ENCODE data around the gene CKMT2.
"Not testable (repeated sequence)": the region's sequence is repeated elsewhere in the genome, so short reads cannot be mapped to it uniquely, and the experiment has no call there.

Gene CKMT2

DNA sequence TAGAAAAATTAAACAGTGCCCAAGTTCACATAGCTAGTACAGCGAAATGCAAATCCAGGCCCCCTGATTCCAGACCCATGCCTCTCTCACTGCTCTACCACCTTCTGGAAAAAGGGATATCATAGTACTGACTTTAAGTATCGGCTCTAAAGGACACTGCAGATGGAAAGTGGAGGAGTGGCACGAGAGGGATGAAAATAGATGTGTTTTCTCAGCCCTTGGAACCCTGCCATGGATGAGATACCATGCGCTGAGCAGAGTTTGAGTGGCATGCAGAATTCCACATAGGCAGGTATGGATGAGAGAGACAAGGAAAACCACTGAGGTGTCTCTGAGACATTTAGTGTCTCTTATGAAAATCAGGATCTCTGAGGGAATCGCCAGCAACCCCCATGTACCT, 18.8 kb downstream of the CKMT2 start:
- DNase-seq (ENCODE audit: low read depth), result no peak

DNA sequence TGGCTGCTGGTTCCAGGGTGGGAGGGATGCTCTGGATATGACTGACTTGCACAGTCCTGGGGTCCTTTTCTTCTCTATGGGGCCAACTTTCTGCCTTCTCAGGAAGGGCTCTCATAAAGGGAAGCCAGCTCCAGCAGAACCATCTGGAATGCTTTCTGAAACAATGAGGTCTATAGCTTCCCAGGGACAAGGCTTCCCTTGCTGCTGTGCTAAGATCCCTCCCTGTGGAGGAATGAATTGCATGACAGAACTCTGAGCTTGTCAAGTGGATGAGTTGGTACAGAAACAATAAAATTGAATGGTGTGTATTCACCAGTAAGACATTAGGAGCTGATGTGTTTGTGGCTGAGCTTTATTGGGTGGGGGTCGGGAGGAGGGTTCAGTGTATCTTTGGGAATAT, 19.8 kb downstream of the CKMT2 start:
- DNase-seq (ENCODE audit: low read depth), result no peak

GRCh38 chr5:81253875-81254274, 20.8 kb downstream of the CKMT2 start:
- no peak for DNase-seq (ENCODE audit: low read depth)

- no peak for DNase-seq (ENCODE audit: low read depth)
Measured at GRCh38 chr5:81254886-81255559, 21.9 kb downstream of the CKMT2 start.

- no peak for DNase-seq (ENCODE audit: low read depth)
Measured at GRCh38 chr5:81256766-81257165, 23.6 kb downstream of the CKMT2 start.

GRCh38 chr5:81262796-81263195, 29.7 kb downstream of the CKMT2 start:
- DNase-seq (ENCODE audit: low read depth), result not testable (repeated sequence)

DNA sequence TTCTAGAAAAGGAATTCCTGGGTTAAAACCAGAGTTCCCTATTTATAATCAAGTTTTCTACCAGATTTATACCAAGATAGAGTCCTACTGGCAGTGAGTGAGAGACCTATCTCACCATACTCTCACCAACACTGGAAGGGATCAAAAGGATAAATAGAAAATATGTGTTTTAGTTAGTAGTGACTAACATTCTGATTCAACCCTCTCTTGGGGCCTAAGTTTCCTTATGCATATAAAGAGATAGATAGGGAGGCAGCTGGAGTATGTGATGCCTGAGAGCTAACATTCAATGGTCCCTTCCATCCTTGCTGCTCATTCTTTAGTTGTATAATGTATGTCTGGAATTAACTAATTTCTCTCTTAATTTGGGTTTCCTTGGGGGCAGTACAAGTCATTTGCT, 32.0 kb downstream of the CKMT2 start:
- DNase-seq (ENCODE audit: low read depth), result peak; percentile 14

DNA sequence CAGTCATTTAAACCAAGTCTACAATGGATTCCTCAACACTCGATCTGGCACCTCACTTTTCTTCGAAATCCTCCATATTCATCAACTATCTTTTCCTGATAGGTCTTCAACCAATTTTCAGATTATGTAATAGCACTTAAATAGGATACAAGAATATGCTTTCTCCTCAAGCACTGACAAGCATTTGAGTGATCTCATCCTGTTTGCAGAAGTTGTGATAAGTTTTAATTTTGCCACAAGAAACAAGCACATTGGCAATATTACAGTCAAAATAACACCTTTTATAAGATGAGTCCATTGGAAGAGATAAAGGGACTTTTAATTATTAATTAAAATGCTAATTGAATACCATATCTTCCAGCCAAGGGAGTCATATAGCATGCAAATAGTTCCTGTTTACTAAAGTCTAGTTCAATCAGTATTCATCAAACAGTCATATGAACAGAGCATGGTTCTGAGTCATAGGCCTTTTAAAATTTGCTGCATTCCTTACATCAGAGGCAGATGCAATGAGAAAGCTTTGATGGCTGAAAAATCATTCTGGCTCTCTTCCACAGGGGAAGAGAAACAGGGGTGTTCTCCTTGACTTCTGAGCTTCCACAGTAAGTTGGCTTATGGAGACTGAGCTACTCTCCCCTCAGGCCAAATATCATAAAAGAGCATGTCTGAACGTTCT, 35.5 kb downstream of the CKMT2 start:
- peak; percentile 90 for DNase-seq (ENCODE audit: low read depth)

- no peak for DNase-seq (ENCODE audit: low read depth)
Measured at GRCh38 chr5:81269751-81270393, 36.8 kb downstream of the CKMT2 start.

- DNase-seq (ENCODE audit: low read depth), result not testable (repeated sequence)
Measured at GRCh38 chr5:81270394-81271027, 37.4 kb downstream of the CKMT2 start.

DNA sequence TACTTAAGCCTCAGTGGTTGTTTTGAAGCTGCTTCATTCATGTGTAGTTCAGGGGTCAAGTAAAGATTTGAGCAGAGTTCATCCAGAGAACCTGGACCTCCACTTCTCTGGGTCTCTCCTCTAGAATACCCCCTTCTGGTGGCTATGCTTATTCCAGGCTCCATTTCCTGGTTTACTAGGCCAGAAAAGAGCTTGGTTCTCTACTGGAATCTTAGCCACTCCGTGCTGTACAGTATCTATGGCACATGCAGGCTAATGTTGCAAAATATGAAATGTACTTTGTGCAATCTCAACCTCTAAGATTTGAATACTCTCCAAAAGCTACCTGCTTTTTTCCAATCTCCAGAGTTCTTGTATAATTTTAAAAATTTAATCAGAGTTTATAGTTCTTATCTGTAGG, 50.9 kb downstream of the CKMT2 start:
- DNase-seq (ENCODE audit: low read depth), result peak; percentile 57

DNA sequence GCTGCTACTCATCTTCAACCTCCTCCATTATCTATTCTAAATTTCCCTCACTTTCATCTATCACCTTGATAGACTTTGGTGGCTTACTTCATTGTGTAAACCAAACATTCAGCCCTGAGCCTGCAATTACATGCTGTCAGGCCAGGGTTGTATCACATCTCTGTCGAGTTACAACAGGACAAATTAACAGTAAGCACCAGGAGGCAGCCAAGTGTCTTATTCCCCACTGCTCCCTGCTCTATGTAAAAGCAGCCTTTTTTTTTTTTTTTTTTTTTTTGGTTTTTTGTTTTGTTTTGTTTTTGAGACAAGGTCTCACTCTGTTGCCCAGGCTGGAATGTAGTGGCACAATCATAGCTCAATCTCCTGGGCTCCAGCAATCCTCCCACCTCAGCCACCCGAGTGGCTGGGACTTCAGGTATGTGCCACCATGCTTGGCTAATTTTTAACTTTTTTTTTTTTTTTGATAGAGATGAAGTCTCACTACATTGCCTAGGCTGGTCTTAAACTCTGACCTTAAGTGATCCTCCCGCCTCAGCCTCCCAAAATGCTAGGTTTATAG, 53.0 kb downstream of the CKMT2 start:
- DNase-seq (ENCODE audit: low read depth), result no peak

- no peak for DNase-seq (ENCODE audit: low read depth)
Measured at GRCh38 chr5:81288021-81288433, 54.9 kb downstream of the CKMT2 start.

DNA sequence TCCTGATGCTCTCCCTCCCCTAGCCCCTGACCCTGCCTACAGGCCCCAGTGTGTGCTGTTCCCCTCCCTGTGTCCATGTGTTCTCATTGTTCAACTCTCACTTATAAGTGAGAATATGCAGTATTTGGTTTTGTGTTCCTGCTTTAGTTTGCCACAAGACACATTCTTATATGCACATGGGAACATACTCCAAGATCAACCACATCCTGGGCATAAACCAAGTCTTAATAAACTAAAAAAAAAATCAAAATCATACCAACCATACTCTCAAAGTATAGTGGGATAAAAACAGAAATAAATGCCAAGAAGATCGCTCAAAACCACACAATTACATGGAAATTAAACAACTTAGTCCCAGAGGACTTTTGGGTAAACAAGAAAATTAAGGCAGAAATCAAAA, 57.0 kb downstream of the CKMT2 start:
- no peak for DNase-seq (ENCODE audit: low read depth)

GRCh38 chr5:81292130-81292529, 59.0 kb downstream of the CKMT2 start:
- no peak for DNase-seq (ENCODE audit: low read depth)

- DNase-seq (ENCODE audit: low read depth), result not testable (repeated sequence)
Measured at GRCh38 chr5:81294021-81294420, 60.9 kb downstream of the CKMT2 start.

DNA sequence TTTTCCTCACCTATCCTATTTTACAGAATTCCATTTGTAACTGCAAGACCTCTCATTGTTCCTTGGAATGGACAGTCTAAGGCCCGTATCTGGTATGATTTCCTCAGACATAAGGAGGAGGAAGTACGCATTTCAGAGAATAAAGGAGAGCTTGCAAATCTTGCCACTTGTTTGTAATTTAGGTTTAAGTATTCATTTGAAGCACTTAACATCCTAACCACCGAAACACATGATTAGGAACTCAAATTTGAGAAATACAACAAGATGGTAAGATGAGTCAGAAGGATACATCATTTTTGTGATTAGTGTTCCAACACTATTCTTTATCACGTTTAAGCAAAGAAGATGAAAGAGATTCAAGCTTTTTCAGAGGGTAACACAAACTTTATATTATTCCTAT, 64.4 kb downstream of the CKMT2 start:
- no peak for DNase-seq (ENCODE audit: low read depth)

DNA sequence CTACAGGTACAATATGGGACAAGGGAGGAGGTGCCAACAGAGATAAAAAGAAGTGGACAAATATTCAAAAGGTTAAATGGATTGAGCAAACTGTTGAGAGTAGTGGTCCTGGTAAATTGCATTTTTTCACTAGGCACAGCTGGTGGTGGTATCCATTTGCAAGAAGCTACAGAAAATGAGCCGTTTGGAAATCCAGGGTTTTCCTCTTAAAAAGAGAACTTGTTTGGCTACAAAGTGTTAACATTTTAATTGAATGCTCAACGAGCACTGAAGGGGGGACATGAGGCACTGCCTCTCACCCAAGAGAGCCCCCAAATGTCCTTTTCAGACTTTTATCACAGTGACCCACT, 67.8 kb downstream of the CKMT2 start:
- DNase-seq (ENCODE audit: low read depth), result no peak

GRCh38 chr5:81301271-81302015, 68.3 kb downstream of the CKMT2 start, which contains the start of gene ZCCHC9:
Gene ZCCHC9, plus strand, starts transcription at chr5:81301587. Its CDS starts 3,171 bp downstream, at chr5:81304758.
- peak; percentile 93 for DNase-seq (ENCODE audit: low read depth)

GRCh38 chr5:81302596-81302995, 69.5 kb downstream of the CKMT2 start:
- DNase-seq (ENCODE audit: low read depth), result no peak

- peak; percentile 90 for DNase-seq (ENCODE audit: low read depth)
Measured at GRCh38 chr5:81303563-81303962, 70.4 kb downstream of the CKMT2 start.

GRCh38 chr5:81305785-81306184, 72.7 kb downstream of the CKMT2 start:
- no peak for DNase-seq (ENCODE audit: low read depth)
